Spinal cord (tissue), 10 donors: Measurements from ENCODE around the gene FN1. TPM values are rescaled to one million over a fixed set of nuclear protein-coding genes. Genes with fewer than 3 reads are reported as not detected.
A peak's percentile ranks its signal among the peaks of the same experiment; 100 is the strongest.
"Not testable (repeated sequence)": the region's sequence is repeated elsewhere in the genome, so short reads cannot be mapped to it uniquely, and the experiment has no call there.

Experiments used
- DNase-seq, 6 donors: peaks; one replicate each; pipeline versions ENCODE4 v3.0.0 to v3.0.0-alpha.2; 2013 to 2015; ENCODE audit warnings: low spot score in 6 of 6, low read depth in 4 of 6
- H3K27ac ChIP-seq: one replicate; pipeline ENCODE4 v1.5.1; 2013; ENCODE audit warnings: low read depth, low read length, control low read depth
- H3K27me3 ChIP-seq: one replicate; pipeline ENCODE4 v1.6.1; 2013; ENCODE audit warnings: low read length; ENCODE audit not compliant: control insufficient read depth, insufficient read depth
- H3K36me3 ChIP-seq: one replicate; pipeline ENCODE4 v1.6.1; 2013; ENCODE audit warnings: low read length; ENCODE audit not compliant: control insufficient read depth, insufficient read depth
- H3K4me1 ChIP-seq: one replicate; pipeline ENCODE4 v1.6.1; 2013; ENCODE audit warnings: low read length; ENCODE audit not compliant: control insufficient read depth, insufficient read depth
- H3K4me3 ChIP-seq: one replicate; pipeline ENCODE4 v1.5.1; 2013; ENCODE audit warnings: low read depth, low read length, control low read depth
- H3K9me3 ChIP-seq: one replicate; pipeline ENCODE4 v1.6.1; 2013; ENCODE audit warnings: low read length; ENCODE audit not compliant: control insufficient read depth, insufficient read depth
- WGBS: methylation state at CpG from one replicate; pipeline ENCODE4 v1.1.5; 2013; ENCODE audit warnings: missing lambda C conversion rate; ENCODE audit not compliant: insufficient coverage; 5-methylcytosine and 5-hydroxymethylcytosine counted together
- polyA plus RNA-seq, 2 donors: library from polyadenylated mRNA; unstranded; fragments of 120-200 nt; gene quantifications; one replicate each; pipeline ENCODE4 v1.2.1, GENCODE V29; 2013; ENCODE audit not compliant: insufficient read length in 2 of 2
- total RNA-seq, 2 donors: library from RNA; depleted of rRNA in 1 of 2; stranded (reverse); fragments of 120-200 nt in 1 of 2; fragments of >200 nt in 1 of 2; gene quantifications; one replicate each; pipeline versions ENCODE4 v1.2.3 to v1.2.4, GENCODE V29; 2013 to 2014
- donor health status: healthy.

FN1 gene
- total and polyA plus RNA-seq, 4 donors = 281 to 1,973 (median 522) TPM

GRCh38 chr2:215320679-215321078 lies 115.2 kb downstream of the FN1 start:
- Histone ChIP-seq H3K9me3 (no peaks in the 10 kb centered on the region), H3K27me3 (no peaks in the 10 kb centered on the region), H3K27ac (no peak overlapping the region), H3K4me3 (no peak overlapping the region), H3K36me3 (peaks cover 27% of the 10 kb centered on the region), H3K4me1 (no peaks in the 10 kb centered on the region)
- no peak for DNase-seq
- WGBS = 100% methylated on average over 3 of the region's 7 CpGs

- 86% methylated on average over 1 of the region's 3 CpGs for WGBS
- Histone ChIP-seq H3K4me1 (no peaks in the 10 kb centered on the region), H3K36me3 (peaks cover 24% of the 10 kb centered on the region), H3K9me3 (no peaks in the 10 kb centered on the region), H3K27ac (no peak overlapping the region), H3K27me3 (no peaks in the 10 kb centered on the region), H3K4me3 (no peak overlapping the region)
- DNase-seq = no peak
These were observed 115.8 kb downstream of the FN1 start for GRCh38 chr2:215320102-215320501.

GRCh38 chr2:215319500-215319899 lies 116.4 kb downstream of the FN1 start:
- H3K27me3 ChIP-seq = no peaks in the 10 kb centered on the region
- no peak for DNase-seq
- WGBS = no CpG with 5 or more reads among the region's 5 CpGs
- no peaks in the 10 kb centered on the region for H3K4me1 ChIP-seq
- no peak overlapping the region for H3K27ac ChIP-seq
- peaks cover 26% of the 10 kb centered on the region for H3K36me3 ChIP-seq
- H3K4me3 ChIP-seq = no peak overlapping the region
- no peaks in the 10 kb centered on the region for H3K9me3 ChIP-seq

GRCh38 chr2:215316336-215316735 lies 119.5 kb downstream of the FN1 start:
- no CpG with 5 or more reads among the region's 2 CpGs for WGBS
- Histone ChIP-seq H3K27ac (no peak overlapping the region), H3K27me3 (no peaks in the 10 kb centered on the region), H3K4me1 (peaks cover 11% of the 10 kb centered on the region), H3K36me3 (peaks cover 18% of the 10 kb centered on the region), H3K9me3 (no peaks in the 10 kb centered on the region), H3K4me3 (no peak overlapping the region)
- no peak for DNase-seq

GRCh38 chr2:215315301-215315700 lies 120.6 kb downstream of the FN1 start:
- peaks cover 11% of the 10 kb centered on the region for H3K36me3 ChIP-seq
- WGBS = 100% methylated on average over 1 of the region's 2 CpGs
- H3K4me1 ChIP-seq = peaks cover 16% of the 10 kb centered on the region
- H3K27me3 ChIP-seq = no peaks in the 10 kb centered on the region
- no peaks in the 10 kb centered on the region for H3K9me3 ChIP-seq
- no peak overlapping the region for H3K4me3 ChIP-seq
- no peak for DNase-seq
- no peak overlapping the region for H3K27ac ChIP-seq

- Histone ChIP-seq H3K4me3 (no peak overlapping the region), H3K27ac (no peak overlapping the region), H3K9me3 (no peaks in the 10 kb centered on the region), H3K27me3 (no peaks in the 10 kb centered on the region), H3K4me1 (peaks cover 16% of the 10 kb centered on the region), H3K36me3 (peaks cover 11% of the 10 kb centered on the region)
- DNase-seq = no peak
- WGBS = no CpG with 5 or more reads among the region's 1 CpG
These were observed 121.0 kb downstream of the FN1 start for GRCh38 chr2:215314896-215315295.

- no peak overlapping the region for H3K4me3 ChIP-seq
- H3K36me3 ChIP-seq = peaks cover 3% of the 10 kb centered on the region
- DNase-seq = no peak
- no peaks in the 10 kb centered on the region for H3K27me3 ChIP-seq
- no peaks in the 10 kb centered on the region for H3K9me3 ChIP-seq
- peaks cover 16% of the 10 kb centered on the region for H3K4me1 ChIP-seq
- WGBS = 60% methylated on average over 1 of the region's 4 CpGs
- H3K27ac ChIP-seq = no peak overlapping the region
These were observed 122.6 kb downstream of the FN1 start for GRCh38 chr2:215313255-215313613.

- Histone ChIP-seq H3K9me3 (no peaks in the 10 kb centered on the region), H3K4me1 (peaks cover 16% of the 10 kb centered on the region), H3K4me3 (peak within 1 kb of the TSS; percentile 71), H3K27me3 (no peaks in the 10 kb centered on the region), H3K36me3 (peaks cover 3% of the 10 kb centered on the region), H3K27ac (peak within 1 kb of the TSS; percentile 61)
- WGBS = under 1% methylated on average over 64 of the region's 64 CpGs
- peak; percentile 59 to 95 (median 68) for DNase-seq
These were observed 124.1 kb downstream of the FN1 start, which contains the start of gene ATIC for GRCh38 chr2:215311625-215312396. ATIC (plus strand) TSS chr2:215312059; CDS start chr2:215312143, 84 bp downstream.

- not testable (repeated sequence) for DNase-seq, H3K36me3 ChIP-seq, H3K27me3 ChIP-seq, H3K9me3 ChIP-seq
- Histone ChIP-seq H3K4me3 (peak overlapping the region; percentile 71), H3K27ac (peak overlapping the region; percentile 61), H3K4me1 (peaks cover 16% of the 10 kb centered on the region)
- 73% methylated on average over 5 of the region's 13 CpGs for WGBS
These were observed 124.6 kb downstream of the FN1 start for GRCh38 chr2:215311259-215311624.
